Vagina (tissue), 2 donors: Measurements from ENCODE around the gene CCDC68.

Source experiments
- POLR2A ChIP-seq, 2 donors: fragments of 450-650 bp; IDR thresholded peaks; one replicate each; pipeline ENCODE4 v1.6.1; 2017; ENCODE audit warnings: antibody characterized with exemption in 2 of 2, mild to moderate bottlenecking in 2 of 2, moderate library complexity in 2 of 2
- POLR2AphosphoS5 ChIP-seq, 2 donors: sonication (generic); formaldehyde crosslinking; IDR thresholded peaks; one replicate each; pipeline ENCODE4 v1.9.0; 2017; ENCODE audit warnings: antibody characterized with exemption in 2 of 2, mild to moderate bottlenecking in 2 of 2, low read depth in 1 of 2; ENCODE audit not compliant: insufficient read depth in 1 of 2
- TF ChIP-seq, protein P1 (sequence below), 3 experiments: fragments of 450-650 bp in 2 of 3; fragments of 200-600 bp in 1 of 3; sonication (generic) in 1 of 3; IDR thresholded peaks; one replicate each; pipeline ENCODE4 v1.5.1; 2017 to 2019; ENCODE audit warnings: antibody characterized with exemption in 3 of 3, mild to moderate bottlenecking in 2 of 3, moderate library complexity in 2 of 3

DNA sequence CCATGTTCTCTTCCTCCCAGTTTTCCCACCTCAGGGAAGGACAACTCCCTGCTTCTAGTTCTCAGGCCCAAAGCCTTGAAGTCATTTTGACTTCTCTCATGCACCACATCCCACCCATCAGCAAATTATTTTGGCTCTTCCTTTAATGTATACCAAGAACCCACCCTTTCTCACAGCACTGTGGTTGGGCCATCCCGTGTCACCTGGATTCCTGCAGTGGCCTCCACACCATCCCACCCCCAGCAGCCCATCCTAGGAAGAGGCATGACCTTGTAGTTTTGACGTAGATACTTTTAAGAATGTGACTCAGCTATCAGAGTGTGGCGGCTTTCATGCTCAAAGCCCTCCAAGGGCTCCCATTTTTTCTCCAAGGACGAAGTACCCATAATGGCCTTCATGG is 25.6 kb upstream of the CCDC68 start:
- TF ChIP-seq, protein P1, sequence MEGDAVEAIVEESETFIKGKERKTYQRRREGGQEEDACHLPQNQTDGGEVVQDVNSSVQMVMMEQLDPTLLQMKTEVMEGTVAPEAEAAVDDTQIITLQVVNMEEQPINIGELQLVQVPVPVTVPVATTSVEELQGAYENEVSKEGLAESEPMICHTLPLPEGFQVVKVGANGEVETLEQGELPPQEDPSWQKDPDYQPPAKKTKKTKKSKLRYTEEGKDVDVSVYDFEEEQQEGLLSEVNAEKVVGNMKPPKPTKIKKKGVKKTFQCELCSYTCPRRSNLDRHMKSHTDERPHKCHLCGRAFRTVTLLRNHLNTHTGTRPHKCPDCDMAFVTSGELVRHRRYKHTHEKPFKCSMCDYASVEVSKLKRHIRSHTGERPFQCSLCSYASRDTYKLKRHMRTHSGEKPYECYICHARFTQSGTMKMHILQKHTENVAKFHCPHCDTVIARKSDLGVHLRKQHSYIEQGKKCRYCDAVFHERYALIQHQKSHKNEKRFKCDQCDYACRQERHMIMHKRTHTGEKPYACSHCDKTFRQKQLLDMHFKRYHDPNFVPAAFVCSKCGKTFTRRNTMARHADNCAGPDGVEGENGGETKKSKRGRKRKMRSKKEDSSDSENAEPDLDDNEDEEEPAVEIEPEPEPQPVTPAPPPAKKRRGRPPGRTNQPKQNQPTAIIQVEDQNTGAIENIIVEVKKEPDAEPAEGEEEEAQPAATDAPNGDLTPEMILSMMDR (IDR thresholded peaks at IDR 0.05): no peak
- TF ChIP-seq POLR2AphosphoS5 (IDR thresholded peaks at IDR 0.05; ENCODE audit: insufficient read depth in 1 of 2, low read depth in 1 of 2) (no peak), POLR2A (IDR thresholded peaks at IDR 0.05) (no peak)
